GM19328 (cell line): ENCODE data around the gene ATP9A.
A peak's percentile ranks its signal among the peaks of the same experiment; 100 is the strongest.

Source experiments
- ATAC-seq: cut with Tn5 transposase; IDR thresholded peaks from one replicate; pipeline ENCODE4 v1.9.1; 2021; ENCODE audit warnings: mild to moderate bottlenecking, moderate library complexity; ENCODE audit not compliant: unreplicated experiment

Gene ATP9A

DNA sequence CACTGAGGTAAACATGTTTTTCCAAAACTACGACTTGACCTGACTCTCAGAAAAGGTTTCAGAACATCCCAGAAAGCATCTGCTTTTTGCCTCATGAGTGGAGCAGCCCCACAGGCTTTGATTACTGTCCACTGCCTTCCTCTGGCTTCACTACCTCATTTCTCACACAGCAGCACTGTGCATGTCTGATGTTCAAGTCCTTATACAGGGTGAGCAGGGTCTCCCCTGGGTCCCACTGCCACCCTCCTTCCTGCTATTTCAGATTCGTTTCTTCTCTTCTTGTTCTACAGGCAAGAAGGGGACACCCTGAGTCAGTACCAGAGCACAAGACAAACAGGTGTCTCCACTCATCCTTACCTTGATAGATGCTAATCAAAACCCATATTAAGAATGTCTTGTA is 161.0 kb downstream of the ATP9A start:
- no peak for ATAC-seq

DNA sequence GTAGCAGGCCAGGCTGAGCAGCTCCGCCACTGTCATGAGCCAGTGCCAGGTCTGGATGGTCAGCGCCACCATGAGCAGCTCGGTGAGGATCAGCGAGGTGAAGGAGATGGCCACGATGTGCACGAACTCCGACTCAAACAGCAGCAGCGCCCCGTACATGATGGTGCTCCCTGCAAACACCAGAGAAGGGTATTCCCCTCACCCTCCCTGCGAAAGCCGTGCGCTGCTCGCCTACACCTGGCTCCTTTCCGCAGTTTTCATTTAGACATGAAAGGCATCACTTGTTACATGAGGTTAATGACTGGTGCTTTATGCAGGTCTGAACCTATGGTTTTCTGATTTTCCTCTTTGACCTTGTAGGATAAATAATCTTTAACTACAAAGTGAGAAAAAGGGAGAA is 163.3 kb downstream of the ATP9A start:
- ATAC-seq: no peak

DNA sequence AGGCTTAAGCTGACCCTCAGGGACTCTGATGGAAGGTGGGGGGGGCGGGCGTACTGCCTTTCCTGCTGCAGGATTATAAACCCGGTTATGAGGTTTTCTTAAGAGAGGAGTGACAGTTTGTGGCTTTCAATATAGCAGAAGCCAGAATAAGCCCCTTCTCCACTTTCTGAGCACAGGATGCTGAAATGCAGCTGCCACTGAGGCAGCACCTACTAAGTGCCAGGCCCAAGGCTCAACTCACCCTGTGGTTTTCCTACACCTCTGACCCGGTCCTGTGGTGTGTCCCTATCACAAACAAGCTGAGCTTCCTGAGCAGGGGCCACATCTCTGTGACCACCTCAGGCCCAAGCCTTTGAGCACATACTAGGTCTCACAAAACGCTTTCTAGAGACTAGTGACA is 166.1 kb downstream of the ATP9A start:
- no peak for ATAC-seq

DNA sequence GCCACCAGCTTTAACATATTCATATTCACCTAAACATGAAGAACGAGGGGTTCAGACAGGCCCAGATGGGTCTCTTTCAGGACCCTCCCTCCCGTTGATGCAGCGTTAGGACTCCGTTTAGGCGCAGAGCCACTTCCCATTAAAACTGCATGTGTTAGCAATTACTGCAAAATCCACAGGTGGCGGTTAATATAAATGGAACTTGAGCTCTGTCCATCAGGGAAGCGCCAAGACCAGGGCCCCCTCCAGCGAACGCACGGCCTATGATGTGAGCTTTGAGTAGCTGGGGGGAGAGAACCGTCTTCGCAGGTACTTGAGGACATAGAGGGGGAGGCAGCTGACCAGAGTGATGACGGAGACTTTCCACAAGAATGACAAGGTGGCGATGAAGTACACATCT is 167.2 kb downstream of the ATP9A start:
- ATAC-seq: no peak

DNA sequence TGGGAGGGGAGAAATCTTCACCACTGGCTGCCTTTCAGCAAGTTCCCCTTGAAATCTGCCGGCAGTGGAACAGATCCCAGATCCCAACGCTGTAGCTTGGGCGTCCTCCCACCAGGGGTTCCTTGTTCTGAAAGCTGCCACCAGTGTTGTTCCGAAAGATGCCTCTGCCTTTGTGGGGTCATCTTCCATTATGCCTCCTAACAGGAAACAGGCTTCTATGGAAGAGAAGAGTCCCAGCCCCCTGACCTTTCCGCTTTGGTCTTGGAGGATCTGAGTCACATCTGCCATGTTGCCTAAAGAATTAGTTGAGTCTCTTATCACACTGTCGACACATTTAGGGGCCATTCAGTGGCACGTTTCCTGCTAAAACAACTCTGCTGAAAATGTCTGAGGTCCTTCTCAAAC is 168.2 kb downstream of the ATP9A start:
- ATAC-seq: no peak

DNA sequence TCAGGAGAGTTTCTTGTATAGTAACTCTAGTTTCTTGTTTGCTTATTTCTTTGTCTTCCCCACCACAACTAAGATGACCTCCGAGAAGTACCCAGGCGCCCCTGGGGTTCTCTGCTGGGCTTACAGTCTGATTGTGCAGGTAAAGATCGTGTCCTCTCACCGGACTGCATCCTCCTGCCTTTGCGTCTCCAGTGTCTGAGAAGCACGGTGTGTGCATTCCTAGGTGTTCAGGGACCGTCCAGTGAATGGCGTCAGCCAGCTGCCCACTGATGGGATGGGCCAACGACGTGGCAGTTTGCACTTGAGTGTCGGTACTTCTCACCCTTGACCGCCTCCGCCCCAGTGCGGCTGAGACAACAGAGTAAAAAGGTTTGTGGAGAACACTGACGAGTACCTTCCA is 169.6 kb downstream of the ATP9A start:
- ATAC-seq: no peak

DNA sequence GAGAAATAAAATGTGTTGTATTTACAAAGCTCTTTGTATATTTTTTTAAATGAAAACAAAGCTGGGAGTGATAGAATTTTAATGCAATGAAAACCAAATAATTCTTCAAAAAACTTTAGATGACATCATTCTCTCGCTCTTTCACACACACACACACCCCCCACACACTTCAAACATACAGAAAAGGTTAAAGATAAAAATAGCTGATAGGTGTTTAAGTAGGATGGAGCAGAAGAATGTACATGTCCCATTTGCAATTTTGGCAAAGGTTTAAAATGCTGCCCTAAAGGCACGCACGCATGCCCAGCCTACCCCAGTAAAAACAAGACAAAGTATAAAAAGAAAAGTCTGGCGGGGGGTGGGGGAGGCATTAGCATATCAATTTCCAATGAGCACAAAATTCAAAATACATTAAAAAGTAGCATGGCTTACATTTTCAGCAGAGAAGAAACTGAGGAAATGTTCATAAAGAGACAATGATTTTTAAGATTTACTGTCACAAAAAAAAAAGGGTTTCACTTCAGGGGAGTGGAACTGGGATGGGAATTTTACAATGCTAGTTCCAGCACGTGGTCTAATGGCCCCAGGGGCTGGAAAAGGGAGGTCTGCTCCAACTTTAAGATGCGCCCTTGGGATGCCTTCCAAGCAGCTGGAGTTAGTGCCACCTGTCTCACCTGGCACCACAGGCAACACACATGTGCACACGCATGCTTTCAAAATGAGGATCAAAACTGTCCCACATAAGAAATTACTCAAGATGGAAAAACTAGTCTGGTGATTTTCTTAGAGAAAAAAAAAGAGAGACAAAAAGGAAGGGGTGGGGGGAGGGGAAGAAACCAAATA is 170.6 kb downstream of the ATP9A start:
- ATAC-seq: no peak

DNA sequence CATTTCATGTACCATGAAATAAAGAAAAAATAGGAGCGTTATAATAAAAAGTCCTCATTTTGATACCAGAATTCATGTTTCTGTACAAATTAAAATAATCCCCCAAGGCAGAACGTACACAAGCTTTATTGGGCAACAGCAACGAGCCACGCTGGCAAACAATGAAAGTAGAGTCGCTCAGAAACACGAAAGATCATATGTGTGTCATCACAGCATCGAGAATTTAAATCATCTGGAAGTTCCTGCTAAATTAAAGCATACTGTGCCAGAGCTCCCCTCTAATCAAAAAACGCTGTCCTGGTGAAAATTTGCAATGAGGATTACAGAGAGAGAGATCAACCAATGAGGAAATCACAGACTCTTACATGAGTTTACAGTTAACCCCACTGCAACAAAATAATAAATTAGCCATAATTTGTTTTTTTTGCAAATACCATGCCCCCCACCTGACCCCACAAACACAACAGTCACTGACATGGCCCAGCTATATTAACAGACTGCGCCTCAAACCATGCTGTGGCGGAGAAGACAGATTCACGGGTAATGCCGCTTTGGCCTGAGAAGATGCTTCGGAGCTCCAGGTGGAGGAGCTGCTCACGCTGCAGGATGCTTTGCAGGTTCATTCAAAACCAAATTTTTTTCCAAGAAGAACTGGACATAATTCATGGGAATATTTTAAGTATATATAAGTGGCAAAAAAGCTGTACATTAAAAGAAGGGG is 171.4 kb downstream of the ATP9A start:
- ATAC-seq: no peak

DNA sequence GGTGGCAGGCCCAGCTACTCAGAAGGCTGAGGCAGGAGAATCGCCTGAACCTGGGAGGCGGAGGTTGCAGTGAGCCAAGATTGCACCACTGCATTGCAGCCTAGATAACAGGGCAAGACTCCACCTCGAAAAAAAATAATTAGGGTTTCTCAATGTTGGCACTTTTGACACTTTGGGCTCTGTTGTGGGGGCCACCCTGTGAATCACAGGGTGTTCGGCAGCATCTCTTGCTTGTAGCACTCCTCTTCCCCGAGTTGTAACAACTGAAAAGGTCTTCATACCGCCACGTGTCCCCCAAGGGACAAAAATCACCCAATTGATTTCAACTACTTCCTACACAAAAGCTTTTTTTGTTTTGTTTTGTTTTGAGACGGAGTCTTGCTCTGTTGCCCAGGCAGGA is 172.4 kb downstream of the ATP9A start:
- ATAC-seq: no peak

DNA sequence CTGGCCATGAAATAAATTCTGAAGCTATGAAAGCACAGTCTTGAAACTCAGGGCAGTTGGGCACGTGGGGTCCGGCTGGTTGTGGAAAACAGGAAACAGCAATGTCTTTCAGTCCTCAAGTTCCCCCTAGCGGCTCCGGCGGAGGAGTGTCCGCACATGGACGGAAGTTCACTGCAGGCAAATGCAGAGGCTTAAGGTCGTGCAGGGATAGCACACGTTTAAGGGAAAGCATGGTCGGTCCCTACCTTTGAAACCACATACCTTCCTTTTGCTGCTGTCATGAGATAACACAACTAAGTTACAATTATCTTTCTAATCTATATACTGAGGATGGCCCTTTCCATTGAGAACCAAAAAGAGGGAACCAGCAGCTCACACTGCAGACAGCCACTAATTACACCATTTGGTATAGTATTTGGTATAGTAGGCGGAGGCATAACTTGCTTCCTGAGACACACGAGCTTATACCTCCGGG is 173.1 kb downstream of the ATP9A start:
- ATAC-seq: peak; percentile 88

DNA sequence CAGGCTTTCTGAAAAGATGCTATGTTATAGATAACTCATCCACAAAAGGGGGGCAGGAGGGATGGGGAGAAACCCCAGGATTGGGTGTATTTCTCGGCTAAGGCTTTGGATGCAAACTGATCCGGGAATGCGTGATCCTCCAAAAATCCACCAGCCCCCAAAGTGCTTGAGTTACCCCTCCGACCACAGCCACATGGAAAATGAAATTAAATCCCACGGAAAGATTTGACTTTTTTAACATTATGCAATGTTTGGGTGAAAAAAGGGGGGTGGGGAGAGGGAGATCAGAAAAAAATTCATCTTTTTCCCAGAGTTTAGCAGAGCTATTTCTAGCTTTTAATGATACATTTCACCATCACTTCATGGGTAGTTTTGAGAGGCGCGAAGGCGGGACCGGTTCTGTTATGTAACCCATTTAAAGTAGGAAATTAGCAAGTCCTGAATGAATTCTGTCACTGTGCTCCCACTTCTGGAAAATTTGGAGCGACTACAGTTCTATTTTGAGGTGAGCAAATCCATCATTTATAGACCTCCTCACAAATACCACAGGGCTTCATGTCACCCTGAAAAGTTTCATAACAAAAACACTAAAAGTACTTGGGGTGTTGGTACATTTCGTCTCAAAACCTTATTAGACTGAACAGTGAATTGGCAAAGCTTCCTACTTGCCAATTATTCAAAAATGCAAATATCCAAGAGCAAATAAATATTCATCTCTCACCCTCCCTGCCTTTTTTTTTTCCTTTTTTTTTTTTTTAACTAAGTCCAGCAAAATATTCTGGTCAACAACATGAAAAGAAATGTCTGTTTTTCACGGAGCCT is 173.7 kb downstream of the ATP9A start:
- ATAC-seq: no peak

DNA sequence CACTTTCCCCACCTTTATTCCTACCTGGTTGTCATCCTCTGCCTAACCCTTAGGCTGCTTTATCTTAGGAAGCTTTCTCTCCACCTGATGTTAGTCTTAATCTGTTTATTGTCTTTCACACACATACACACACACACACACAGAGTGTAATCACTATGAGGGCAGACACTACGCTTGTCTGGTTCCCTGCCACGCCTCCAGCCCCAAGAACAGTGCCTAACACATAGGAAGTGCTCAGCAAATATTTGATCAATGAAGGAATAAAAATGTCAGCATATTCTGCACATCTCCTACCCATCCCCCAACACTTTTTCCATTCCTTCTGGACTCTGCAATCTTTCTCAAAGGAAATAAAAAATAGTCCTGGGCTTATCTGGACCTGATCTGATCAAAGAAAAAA is 174.6 kb downstream of the ATP9A start:
- ATAC-seq: no peak

DNA sequence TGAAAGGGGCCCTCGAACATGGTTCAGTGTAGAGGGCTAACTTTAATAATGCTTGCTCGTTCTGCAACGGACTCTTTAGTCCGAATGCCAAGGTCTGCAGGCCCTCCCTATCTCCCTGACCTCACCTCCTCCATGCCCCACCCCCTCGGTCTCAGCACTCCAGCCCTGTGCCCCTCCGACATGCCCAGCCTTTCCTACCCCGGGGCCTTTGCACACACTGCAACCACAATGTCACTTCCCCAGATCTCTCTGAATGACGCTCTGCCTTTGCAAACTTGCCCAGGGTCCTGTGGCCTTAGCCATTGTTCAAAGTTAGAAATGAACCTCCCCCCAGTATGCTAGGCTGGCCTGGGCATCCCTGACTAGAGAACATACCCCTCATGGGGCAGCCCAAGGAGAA is 175.6 kb downstream of the ATP9A start:
- no peak for ATAC-seq

DNA sequence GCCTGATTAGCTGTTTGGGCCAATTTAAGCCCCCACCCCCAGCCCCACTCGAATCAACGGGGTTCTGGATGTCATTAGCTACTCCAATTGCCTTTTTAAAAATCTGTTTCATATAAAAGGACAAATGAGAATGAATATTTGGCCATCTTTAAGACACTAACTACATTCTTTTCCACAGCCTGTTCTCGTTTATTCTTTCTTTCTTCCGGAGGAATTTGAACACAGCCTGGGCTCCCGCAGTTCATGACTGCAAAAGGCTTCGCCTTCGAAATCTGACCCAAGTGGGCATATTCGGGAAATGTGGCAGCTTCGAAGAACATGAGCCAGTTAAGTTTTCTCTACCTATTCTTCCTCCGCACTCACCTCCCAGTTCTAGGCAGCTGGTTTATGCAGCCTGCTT is 176.3 kb downstream of the ATP9A start:
- no peak for ATAC-seq

DNA sequence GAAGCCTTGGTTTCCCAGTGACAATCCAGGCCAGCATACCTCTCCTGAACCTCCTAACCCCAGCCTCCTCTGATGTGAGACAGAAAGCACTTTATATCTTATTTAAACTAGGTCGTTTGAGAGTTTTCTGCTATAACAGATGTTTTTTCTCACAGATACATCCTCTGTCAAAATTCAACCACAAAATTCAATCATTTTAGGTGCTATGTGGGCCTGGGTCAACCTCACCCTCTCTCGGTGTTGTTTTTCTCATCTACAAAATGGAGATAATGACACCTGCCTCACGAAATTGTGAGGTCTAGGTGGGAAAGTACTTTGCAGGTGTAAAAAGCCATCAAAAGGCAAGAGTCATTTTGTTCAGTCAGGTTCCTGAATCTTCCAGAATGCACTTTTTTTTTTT is 179.4 kb downstream of the ATP9A start:
- no peak for ATAC-seq

DNA sequence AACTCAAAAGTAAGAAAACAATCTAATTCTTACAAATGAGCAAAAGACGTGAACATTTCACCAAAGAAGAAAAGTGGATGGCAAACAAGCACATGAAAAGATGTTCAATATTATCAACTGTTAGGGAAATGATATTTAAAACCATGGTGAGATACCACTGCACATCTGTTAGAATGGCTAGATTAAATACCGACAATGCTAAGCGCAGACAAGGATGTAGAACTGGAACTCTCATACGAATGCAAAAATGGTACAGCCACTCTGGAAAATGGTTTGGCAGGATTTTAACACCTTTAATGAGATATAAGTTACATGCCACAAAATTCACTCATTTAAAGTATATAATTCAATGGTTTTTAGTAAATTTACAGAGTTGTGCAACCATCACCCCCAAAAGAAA is 181.0 kb downstream of the ATP9A start:
- no peak for ATAC-seq

DNA sequence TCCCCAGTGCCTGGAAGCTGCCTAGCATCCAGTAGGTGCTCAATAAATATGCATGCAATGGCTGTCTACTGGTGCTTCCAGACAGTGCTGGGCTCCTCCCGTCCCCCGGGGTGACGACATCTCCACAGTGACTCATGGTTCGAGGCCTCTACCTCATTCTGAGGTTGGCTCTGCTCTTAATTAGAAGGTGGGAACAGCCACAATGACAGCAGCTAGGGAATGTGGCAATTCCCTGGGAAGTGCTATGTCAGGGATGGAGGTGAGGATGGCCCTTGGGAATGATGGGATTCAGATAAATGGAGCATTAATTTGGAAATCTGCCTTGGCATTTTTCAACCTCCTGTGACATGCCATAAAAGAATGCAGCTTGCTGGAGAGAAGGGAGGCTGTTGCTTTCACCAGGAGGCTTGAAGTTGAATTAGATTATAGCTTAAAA is 182.2 kb downstream of the ATP9A start:
- ATAC-seq: no peak

DNA sequence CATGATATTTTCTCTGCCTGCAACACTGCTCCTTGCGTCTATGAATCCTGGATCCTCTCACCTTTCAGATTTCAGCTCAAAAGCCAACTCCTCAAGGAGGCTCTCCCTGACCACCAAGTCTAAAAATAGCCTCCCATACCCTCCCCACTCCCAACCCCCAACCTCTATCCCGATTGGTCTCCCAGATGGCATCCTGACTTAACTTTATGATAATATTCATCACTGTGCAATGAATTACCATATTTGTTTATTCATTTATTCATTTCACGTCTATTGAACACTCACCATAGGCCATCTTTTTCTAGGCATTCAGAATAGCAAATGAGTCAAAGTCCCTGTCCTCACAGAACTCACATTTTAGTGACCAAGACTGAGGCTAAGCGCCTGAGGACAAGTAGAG is 183.0 kb downstream of the ATP9A start:
- no peak for ATAC-seq

DNA sequence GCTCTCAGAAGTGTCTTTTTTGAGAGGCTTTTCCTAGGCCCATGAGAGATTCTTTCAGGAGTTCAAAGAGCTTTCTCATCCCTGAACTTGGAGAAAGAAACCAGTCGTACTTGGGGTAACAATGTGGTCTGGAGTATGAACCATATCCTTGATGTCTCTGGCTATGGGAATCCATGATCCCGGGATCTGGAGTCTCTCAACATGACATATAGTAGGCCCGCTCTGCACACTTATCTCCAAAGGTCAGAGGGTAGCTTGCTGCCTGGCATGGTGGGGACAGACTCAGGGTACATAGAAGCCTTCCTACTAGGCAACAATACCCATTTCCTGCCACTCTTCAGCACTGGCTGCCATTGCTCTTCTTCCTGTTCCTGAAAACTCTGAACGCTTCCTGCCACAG is 183.5 kb downstream of the ATP9A start:
- no peak for ATAC-seq

DNA sequence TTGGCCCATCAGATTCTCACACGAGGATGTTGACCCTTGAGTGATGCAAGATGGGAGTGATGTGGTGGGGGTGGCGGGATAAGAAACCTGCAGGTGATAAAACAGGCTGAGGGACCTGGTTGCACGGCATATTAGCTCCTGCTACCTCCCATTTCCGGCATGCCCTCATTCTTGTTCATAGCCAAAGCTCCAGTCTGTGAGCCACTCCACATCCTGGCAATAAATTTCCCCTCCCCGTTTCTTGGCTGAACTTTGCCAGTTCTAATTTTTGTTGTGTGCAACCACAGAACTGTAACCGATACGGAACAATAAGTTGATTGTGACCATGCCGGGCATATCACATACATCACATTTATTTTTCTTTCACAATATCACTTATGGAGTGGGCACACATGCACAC is 184.1 kb downstream of the ATP9A start:
- no peak for ATAC-seq

DNA sequence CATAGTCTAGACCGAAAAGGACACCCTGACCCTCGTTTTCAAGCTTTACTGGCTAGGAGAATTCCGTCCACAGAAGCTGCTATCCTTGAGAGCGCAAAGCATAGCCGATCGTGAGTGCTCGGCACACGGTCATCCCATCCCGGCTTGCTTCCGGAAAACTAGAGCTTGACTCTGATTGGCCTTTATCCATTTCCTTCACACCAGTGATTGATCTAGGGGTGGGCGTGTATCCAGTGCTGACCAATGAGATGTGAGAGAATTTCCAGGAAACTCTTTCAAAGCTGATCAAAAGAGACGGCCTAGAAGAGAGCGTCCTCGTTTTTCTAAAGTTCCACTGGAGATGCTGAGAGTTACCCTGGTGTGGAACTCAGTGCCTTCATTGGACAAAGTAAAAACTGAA is 184.7 kb downstream of the ATP9A start:
- no peak for ATAC-seq
